Transverse colon (tissue), 4 donors: ENCODE results near the gene FNDC3B. TPM values are rescaled to one million over a fixed set of nuclear protein-coding genes. Genes with fewer than 3 reads are reported as not detected.
"Not testable (repeated sequence)": the region's sequence is repeated elsewhere in the genome, so short reads cannot be mapped to it uniquely, and the experiment has no call there.

ENCODE experiments used
- DNase-seq: peaks from one replicate; pipeline ENCODE4 v3.0.0-alpha.2; 2019
- H3K27ac ChIP-seq, 4 donors: fragments of 200-600 bp; sonication (generic); 2 replicates each; pipeline ENCODE4 v1.5.1; 2016 to 2018; ENCODE audit warnings: inconsistent platforms in 4 of 4
- H3K27me3 ChIP-seq: fragments of 200-600 bp; sonication (generic); 2 replicates; pipeline ENCODE4 v1.5.1; 2017; ENCODE audit warnings: inconsistent platforms
- H3K36me3 ChIP-seq, 4 donors: fragments of 200-600 bp; sonication (generic); 2 replicates each; pipeline ENCODE4 v1.5.1; 2017 to 2019; ENCODE audit warnings: inconsistent platforms in 4 of 4
- H3K4me1 ChIP-seq, 4 donors: fragments of 200-600 bp; sonication (generic); 2 replicates each; pipeline ENCODE4 v1.5.1; 2017 to 2020; ENCODE audit warnings: inconsistent platforms in 4 of 4
- H3K4me3 ChIP-seq, 4 donors: fragments of 200-600 bp; sonication (generic); 1 replicate in 1 of 4; 2 replicates in 3 of 4; pipeline versions ENCODE4 v1.5.1 to v1.6.1; 2017 to 2019; ENCODE audit warnings: inconsistent platforms in 4 of 4
- H3K9me3 ChIP-seq, 2 donors: fragments of 200-600 bp; sonication (generic); 2 replicates each; pipeline ENCODE4 v1.5.1; 2017 to 2019; ENCODE audit warnings: inconsistent platforms in 2 of 2
- EP300 ChIP-seq: sonication (generic); formaldehyde crosslinking; IDR thresholded peaks from one replicate; pipeline ENCODE4 v1.6.1; 2017; ENCODE audit warnings: antibody characterized with exemption, low read depth
- POLR2A ChIP-seq: fragments of 450-650 bp; IDR thresholded peaks from one replicate; pipeline ENCODE4 v1.6.1; 2016; ENCODE audit warnings: antibody characterized with exemption, mild to moderate bottlenecking, moderate library complexity
- POLR2AphosphoS5 ChIP-seq, 3 donors: sonication (generic); formaldehyde crosslinking; IDR thresholded peaks; one replicate each; pipeline ENCODE4 v1.6.1; 2016; ENCODE audit warnings: antibody characterized with exemption in 3 of 3
- WGBS, 2 donors: methylation state at CpG; one replicate each; pipeline ENCODE4 v1.1.5; 2018; ENCODE audit warnings: low coverage in 1 of 2; 5-methylcytosine and 5-hydroxymethylcytosine counted together
- in situ Hi-C, 4 donors: fragments of 200-750 bp; cut with MboI; loops; one replicate each; pipeline versions ENCODE4 v1.15.0 to v1.15.1; 2017; ENCODE audit warnings: low sequenced_read_pairs in 3 of 4, low pct_ligation_motif_present in 1 of 4, low pct_unique_long_range_greater_than_20kb in 1 of 4
- intact Hi-C: fragments of 100-400 bp; cut with DNase I; formaldehyde crosslinking; loops from one replicate; pipeline ENCODE4 v1.15.1; 2023; ENCODE audit warnings: low total_unique reads
- total RNA-seq, 4 donors: library from RNA; depleted of rRNA; stranded (reverse); fragments of >200 nt; gene quantifications; one replicate each; pipeline ENCODE4 v1.1.0, GENCODE V29; 2016
- TF ChIP-seq, protein P1 (sequence below), 5 experiments: fragments of 200-600 bp in 3 of 5; fragments of 450-650 bp in 2 of 5; sonication (generic) in 3 of 5; IDR thresholded peaks; 1 replicate in 2 of 5; 2 replicates in 3 of 5; pipeline ENCODE4 v1.5.1; 2016 to 2017; ENCODE audit warnings: antibody characterized with exemption in 5 of 5, inconsistent platforms in 3 of 5, mild to moderate bottlenecking in 2 of 5, moderate library complexity in 1 of 5

FNDC3B gene
- total RNA-seq, 4 donors from 2014 or later: 28.5 to 85.7 (median 44.5) TPM

DNA sequence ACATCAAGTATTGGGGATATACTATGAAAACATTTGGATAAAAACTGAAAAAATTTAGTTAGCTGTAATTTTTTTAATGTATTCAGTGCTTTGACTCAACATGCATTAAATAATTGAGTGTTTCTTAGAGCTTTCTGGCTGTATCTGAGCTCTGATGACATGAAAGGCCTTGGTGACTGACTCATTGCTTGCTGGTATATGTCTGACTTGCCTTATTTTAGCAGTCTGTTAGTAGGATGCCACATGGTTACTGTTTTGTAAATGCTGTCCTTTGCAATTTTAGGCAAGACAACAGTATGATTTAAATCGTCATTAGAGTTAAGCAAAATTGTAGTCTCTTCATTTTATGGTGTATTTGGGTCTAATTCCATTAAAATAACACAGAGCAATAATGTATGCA lies 209.7 kb downstream of the FNDC3B start:
- TF ChIP-seq, protein P1, sequence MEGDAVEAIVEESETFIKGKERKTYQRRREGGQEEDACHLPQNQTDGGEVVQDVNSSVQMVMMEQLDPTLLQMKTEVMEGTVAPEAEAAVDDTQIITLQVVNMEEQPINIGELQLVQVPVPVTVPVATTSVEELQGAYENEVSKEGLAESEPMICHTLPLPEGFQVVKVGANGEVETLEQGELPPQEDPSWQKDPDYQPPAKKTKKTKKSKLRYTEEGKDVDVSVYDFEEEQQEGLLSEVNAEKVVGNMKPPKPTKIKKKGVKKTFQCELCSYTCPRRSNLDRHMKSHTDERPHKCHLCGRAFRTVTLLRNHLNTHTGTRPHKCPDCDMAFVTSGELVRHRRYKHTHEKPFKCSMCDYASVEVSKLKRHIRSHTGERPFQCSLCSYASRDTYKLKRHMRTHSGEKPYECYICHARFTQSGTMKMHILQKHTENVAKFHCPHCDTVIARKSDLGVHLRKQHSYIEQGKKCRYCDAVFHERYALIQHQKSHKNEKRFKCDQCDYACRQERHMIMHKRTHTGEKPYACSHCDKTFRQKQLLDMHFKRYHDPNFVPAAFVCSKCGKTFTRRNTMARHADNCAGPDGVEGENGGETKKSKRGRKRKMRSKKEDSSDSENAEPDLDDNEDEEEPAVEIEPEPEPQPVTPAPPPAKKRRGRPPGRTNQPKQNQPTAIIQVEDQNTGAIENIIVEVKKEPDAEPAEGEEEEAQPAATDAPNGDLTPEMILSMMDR (IDR thresholded peaks at IDR 0.05): no peak
- TF ChIP-seq POLR2A (no peak), EP300 (no peak), POLR2AphosphoS5 (IDR thresholded peaks at IDR 0.05) (no peak)
- H3K27ac ChIP-seq: no peak overlapping the region
- H3K4me3 ChIP-seq: no peak overlapping the region
- no peaks in the 10 kb centered on the region for H3K9me3 ChIP-seq
- H3K4me1 ChIP-seq: peaks cover 0 to 7% (median 0%) of the 10 kb centered on the region in 4 donors
- intact Hi-C loops (no loop called here), in situ Hi-C loops (no loop called here)
- 67 to 75% methylated on average over 1 of the region's 1 CpG for WGBS, 2 donors
- DNase-seq: no peak
- H3K27me3 ChIP-seq: no peaks in the 10 kb centered on the region
- H3K36me3 ChIP-seq: no peaks in the 10 kb centered on the region

DNA sequence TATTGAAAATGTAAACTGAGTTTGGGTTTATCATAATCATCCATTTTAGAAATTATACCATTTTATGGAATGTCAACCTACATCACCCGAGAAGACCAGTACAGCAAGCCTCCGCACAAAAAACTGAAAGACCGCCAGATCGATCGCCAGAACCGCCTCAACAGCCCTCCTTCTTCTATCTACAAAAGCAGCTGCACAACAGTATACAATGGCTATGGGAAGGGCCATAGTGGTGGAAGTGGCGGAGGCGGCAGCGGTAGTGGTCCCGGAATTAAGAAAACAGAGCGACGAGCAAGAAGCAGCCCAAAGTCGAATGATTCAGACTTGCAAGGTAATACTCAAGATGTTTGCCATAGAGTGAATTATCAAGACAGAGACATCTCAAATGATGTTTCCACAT lies 211.8 kb downstream of the FNDC3B start:
- no peak for DNase-seq
- WGBS, 2 donors: 93 to 98% methylated on average over 13 of the region's 13 CpGs
- in situ Hi-C loops: no loop called here

DNA sequence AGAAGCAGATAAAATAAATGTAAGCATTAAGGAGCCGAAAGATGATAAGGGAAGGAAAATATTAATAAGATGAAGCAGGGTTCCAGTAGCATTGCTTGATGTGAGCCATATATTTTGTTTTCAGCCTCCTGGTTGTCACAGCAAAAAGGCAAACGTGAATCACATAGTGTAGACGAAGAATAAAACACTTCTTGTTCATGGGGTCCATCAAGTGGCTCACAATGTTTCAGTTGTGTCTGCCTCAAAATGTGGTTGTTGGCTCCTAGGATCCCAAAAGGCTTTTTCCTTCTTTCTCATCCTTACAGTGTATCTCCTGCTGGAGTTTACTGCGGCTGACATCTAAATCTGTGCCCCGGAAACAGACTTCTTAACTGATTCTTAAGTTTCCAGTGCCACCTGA lies 213.8 kb downstream of the FNDC3B start:
- in situ Hi-C loops (no loop called here), intact Hi-C loops (no loop called here)
- no peaks in the 10 kb centered on the region for H3K9me3 ChIP-seq
- no peaks in the 10 kb centered on the region for H3K36me3 ChIP-seq
- H3K27me3 ChIP-seq: no peaks in the 10 kb centered on the region
- no peak overlapping the region for H3K27ac ChIP-seq
- no peak overlapping the region for H3K4me3 ChIP-seq
- 82 to 84% methylated on average over 4 to 5 of the region's 5 CpGs for WGBS, 2 donors
- peaks cover 6 to 25% (median 7%) of the 10 kb centered on the region in 4 donors for H3K4me1 ChIP-seq
- no peak for DNase-seq
- no peak for TF ChIP-seq POLR2A
- TF ChIP-seq, protein P1 (IDR thresholded peaks at IDR 0.05): no peak
- no peak for TF ChIP-seq EP300
- TF ChIP-seq POLR2AphosphoS5 (IDR thresholded peaks at IDR 0.05): no peak

More for the DNA sequence above, 211.8 kb downstream of the FNDC3B start:
- no peak for TF ChIP-seq EP300
- TF ChIP-seq, protein P1 (IDR thresholded peaks at IDR 0.05): no peak
- no peak for TF ChIP-seq POLR2A
- no peak for TF ChIP-seq POLR2AphosphoS5 (IDR thresholded peaks at IDR 0.05)
- H3K9me3 ChIP-seq: no peaks in the 10 kb centered on the region
- intact Hi-C loops: no loop called here
- H3K36me3 ChIP-seq: no peaks in the 10 kb centered on the region
- H3K4me3 ChIP-seq: no peak overlapping the region
- no peaks in the 10 kb centered on the region for H3K27me3 ChIP-seq
- H3K4me1 ChIP-seq: peaks cover 0 to 16% (median 6%) of the 10 kb centered on the region in 4 donors
- H3K27ac ChIP-seq: no peak overlapping the region

DNA sequence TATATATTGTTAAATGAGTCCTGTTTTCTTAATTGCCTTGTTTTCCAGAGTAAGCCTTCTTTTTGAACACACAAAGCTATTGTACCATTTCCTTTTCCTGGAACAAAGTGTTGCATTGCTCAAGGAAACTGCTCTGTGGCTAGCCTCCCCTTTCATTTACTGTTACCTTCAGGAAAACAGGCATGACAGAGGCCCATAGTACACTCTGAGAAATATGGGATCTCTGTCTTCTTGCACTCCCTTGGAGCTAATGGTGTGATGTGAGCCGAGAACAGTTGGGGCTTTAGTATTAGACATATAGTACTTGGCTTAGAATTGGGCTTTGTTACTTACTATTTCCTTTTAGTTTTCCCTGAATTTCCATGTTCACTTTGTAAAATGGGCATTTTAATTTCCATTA lies 215.2 kb downstream of the FNDC3B start:
- no peaks in the 10 kb centered on the region for H3K36me3 ChIP-seq
- peaks cover 6 to 34% (median 18%) of the 10 kb centered on the region in 4 donors for H3K4me1 ChIP-seq
- no peaks in the 10 kb centered on the region for H3K9me3 ChIP-seq
- in situ Hi-C loops (no loop called here), intact Hi-C loops (no loop called here)
- TF ChIP-seq POLR2AphosphoS5 (IDR thresholded peaks at IDR 0.05) (no peak), EP300 (no peak), POLR2A (no peak)
- TF ChIP-seq, protein P1 (IDR thresholded peaks at IDR 0.05): no peak
- DNase-seq: no peak
- WGBS, 2 donors: 90 to 100% methylated on average over 1 of the region's 1 CpG
- H3K27ac ChIP-seq: peak overlapping the region in 2 of 4 donors; percentile 63 to 84
- no peaks in the 10 kb centered on the region for H3K27me3 ChIP-seq
- H3K4me3 ChIP-seq: no peak overlapping the region

DNA sequence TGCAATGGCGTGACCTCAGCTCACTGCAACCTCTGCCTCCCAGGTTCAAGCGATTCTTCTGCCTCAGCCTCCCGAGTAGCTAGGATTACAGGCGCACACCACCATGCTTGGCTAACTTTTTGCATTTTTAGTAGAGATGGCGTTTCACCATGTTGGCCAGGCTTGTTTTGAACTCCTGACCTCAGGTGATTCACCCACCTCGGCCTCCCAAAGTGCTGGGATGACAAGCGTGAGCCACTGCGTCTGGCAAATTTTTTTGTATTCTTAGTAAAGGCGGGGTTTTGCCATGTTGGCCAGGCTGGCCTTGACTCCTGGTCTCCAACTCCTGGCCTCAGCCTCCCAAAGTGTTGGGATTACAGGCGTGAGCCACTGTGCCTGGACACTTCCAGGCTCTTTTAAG lies 215.9 kb downstream of the FNDC3B start:
- H3K9me3 ChIP-seq, H3K27me3 ChIP-seq, H3K36me3 ChIP-seq, in situ Hi-C loops, H3K4me3 ChIP-seq, intact Hi-C loops, DNase-seq: not testable (repeated sequence)
- Histone ChIP-seq H3K27ac (peak overlapping the region; percentile 57 to 84 (median 64)), H3K4me1 (peaks cover 6 to 32% (median 19%) of the 10 kb centered on the region in 4 donors)
- WGBS, 2 donors: 88 to 100% methylated on average over 4 to 10 of the region's 10 CpGs
